Lower leg skin (tissue), 4 donors: Measurements from ENCODE around the gene GRIK4. TPM values are rescaled to one million over a fixed set of nuclear protein-coding genes. Genes with fewer than 3 reads are reported as not detected.

Source experiments
- DNase-seq, 2 donors: peaks; one replicate each; pipeline ENCODE4 v3.0.0-alpha.2; 2019; ENCODE audit warnings: low spot score in 2 of 2
- H3K4me3 ChIP-seq: fragments of 200-600 bp; sonication (generic); 2 replicates; pipeline ENCODE4 v1.5.1; 2017; ENCODE audit warnings: mild to moderate bottlenecking, low read depth; ENCODE audit not compliant: poor library complexity, severe bottlenecking
- CTCF ChIP-seq, 3 donors: fragments of 450-650 bp; IDR thresholded peaks; one replicate each; pipeline ENCODE4 v1.5.1; 2016; ENCODE audit warnings: antibody characterized with exemption in 3 of 3, mild to moderate bottlenecking in 3 of 3, moderate library complexity in 2 of 3
- POLR2A ChIP-seq, 2 donors: fragments of 450-650 bp; IDR thresholded peaks; one replicate each; pipeline ENCODE4 v1.6.1; 2016 to 2017; ENCODE audit warnings: antibody characterized with exemption in 2 of 2, mild to moderate bottlenecking in 1 of 2, moderate library complexity in 1 of 2
- WGBS, 2 donors: methylation state at CpG; one replicate each; pipeline ENCODE4 v1.1.5; 2018; 5-methylcytosine and 5-hydroxymethylcytosine counted together
- intact Hi-C: fragments of 100-400 bp; cut with DNase I; formaldehyde crosslinking; loops from one replicate; pipeline ENCODE4 v1.15.0; 2023; ENCODE audit warnings: low total_unique reads
- total RNA-seq, 4 donors: library from RNA; depleted of rRNA; stranded (reverse); fragments of >200 nt; gene quantifications; one replicate each; pipeline ENCODE4 v1.1.0, GENCODE V29; 2016

GRIK4 gene
- total RNA-seq, 4 donors from 2014 or later = 0.06 to 0.67 TPM; not detected in 2

- TF ChIP-seq POLR2A (IDR thresholded peaks at IDR 0.05) (no peak), CTCF (IDR thresholded peaks at IDR 0.05) (no peak)
- DNase-seq = no peak
Observed at GRCh38 chr11:120676991-120677390, 165.4 kb downstream of the GRIK4 start.

GRCh38 chr11:120680322-120680721, 168.8 kb downstream of the GRIK4 start:
- TF ChIP-seq POLR2A (IDR thresholded peaks at IDR 0.05) (no peak), CTCF (IDR thresholded peaks at IDR 0.05) (no peak)
- no peak overlapping the region for H3K4me3 ChIP-seq
- no peak for DNase-seq
- WGBS, 2 donors = 96% methylated on average over 5 of the region's 5 CpGs
- intact Hi-C loops = loop anchor here (10.0 kb wide), 1 partner anchor 166 kb away; the partner anchor contains the start of gene GRIK4

More at GRCh38 chr11:120676991-120677390, 165.4 kb downstream of the GRIK4 start:
- H3K4me3 ChIP-seq = no peak overlapping the region
- 68 to 83% methylated on average over 6 of the region's 6 CpGs for WGBS, 2 donors
- intact Hi-C loops = no loop called here

- WGBS, 2 donors = 58 to 72% methylated on average over 16 of the region's 16 CpGs
- DNase-seq = no peak
- intact Hi-C loops = loop anchor here (10.0 kb wide), 1 partner anchor 167 kb away; the partner anchor contains the start of gene GRIK4
- TF ChIP-seq POLR2A (IDR thresholded peaks at IDR 0.05) (no peak), CTCF (IDR thresholded peaks at IDR 0.05) (no peak)
- H3K4me3 ChIP-seq = no peak overlapping the region
Observed at GRCh38 chr11:120681434-120682331, 170.1 kb downstream of the GRIK4 start.

- no peak for DNase-seq
- WGBS, 2 donors = 61 to 63% methylated on average over 3 of the region's 3 CpGs
- intact Hi-C loops = loop anchor here (10.0 kb wide), 1 partner anchor 167 kb away; the partner anchor contains the start of gene GRIK4
- TF ChIP-seq CTCF (IDR thresholded peaks at IDR 0.05) = no peak
- TF ChIP-seq POLR2A (IDR thresholded peaks at IDR 0.05) = no peak
- no peak overlapping the region for H3K4me3 ChIP-seq
Observed at GRCh38 chr11:120682332-120682649, 170.7 kb downstream of the GRIK4 start.

GRCh38 chr11:120682866-120683265, 171.3 kb downstream of the GRIK4 start:
- no peak for DNase-seq
- intact Hi-C loops = loop anchor here (10.0 kb wide), 1 partner anchor 168 kb away; the partner anchor contains the start of gene GRIK4
- no peak overlapping the region for H3K4me3 ChIP-seq
- 89 to 93% methylated on average over 5 of the region's 5 CpGs for WGBS, 2 donors
- TF ChIP-seq CTCF (IDR thresholded peaks at IDR 0.05) (no peak), POLR2A (IDR thresholded peaks at IDR 0.05) (no peak)
